ENCODE measurements around the gene PHF20.

The PHF20 gene

DNA sequence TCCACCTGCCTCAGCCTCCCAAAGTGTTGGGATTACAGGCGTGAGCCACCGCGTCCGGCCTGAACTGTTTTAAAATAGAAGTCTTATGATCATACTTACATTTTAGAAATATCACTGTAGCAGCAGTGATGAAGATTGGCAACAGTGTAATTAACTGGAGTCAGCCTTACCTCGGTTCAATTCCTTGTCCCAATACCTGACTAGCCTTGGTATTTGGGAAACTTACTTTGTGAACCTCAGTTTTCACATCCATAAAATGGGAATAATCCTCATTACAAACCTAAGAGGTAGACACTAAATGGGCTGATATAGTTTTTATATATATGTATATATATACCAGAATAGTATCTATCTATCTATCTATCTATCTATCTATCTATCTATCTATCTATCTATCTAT is 19.3 kb downstream of the PHF20 start:
- no peak overlapping the region for H3K4me3 ChIP-seq (replicated peaks in 1 of 2; ENCODE audit: low read depth in 2 of 2, low read length in 2 of 2)
- TF ChIP-seq, protein P1, sequence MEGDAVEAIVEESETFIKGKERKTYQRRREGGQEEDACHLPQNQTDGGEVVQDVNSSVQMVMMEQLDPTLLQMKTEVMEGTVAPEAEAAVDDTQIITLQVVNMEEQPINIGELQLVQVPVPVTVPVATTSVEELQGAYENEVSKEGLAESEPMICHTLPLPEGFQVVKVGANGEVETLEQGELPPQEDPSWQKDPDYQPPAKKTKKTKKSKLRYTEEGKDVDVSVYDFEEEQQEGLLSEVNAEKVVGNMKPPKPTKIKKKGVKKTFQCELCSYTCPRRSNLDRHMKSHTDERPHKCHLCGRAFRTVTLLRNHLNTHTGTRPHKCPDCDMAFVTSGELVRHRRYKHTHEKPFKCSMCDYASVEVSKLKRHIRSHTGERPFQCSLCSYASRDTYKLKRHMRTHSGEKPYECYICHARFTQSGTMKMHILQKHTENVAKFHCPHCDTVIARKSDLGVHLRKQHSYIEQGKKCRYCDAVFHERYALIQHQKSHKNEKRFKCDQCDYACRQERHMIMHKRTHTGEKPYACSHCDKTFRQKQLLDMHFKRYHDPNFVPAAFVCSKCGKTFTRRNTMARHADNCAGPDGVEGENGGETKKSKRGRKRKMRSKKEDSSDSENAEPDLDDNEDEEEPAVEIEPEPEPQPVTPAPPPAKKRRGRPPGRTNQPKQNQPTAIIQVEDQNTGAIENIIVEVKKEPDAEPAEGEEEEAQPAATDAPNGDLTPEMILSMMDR (IDR thresholded peaks at IDR 0.05; ENCODE audit: low read depth, low read length): no peak
- no peak for DNase-seq (ENCODE audit: low read depth in 2 of 2)

DNA sequence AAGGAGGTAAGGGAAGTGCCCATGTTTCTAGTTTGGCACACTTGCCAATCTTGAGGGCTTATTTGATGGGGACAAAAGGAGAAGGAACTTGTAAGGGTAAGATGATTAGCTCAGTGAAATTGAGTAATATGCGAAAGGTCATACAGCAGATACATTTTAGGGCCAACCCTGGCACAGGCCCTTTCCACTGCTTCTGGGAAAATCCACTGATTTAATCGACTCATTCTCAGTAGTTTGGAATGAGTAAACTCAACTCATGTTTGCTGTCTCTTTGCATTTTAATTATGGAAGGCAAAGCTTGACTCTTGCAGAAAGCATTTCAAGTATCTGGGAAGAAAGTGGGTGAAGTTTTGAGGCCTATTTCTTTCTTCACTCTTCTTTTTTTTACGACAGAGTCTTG is 20.0 kb downstream of the PHF20 start:
- TF ChIP-seq, protein P1 (IDR thresholded peaks at IDR 0.05; ENCODE audit: low read depth, low read length): no peak
- H3K4me3 ChIP-seq (replicated peaks in 1 of 2; ENCODE audit: low read depth in 2 of 2, low read length in 2 of 2): no peak overlapping the region
- DNase-seq (ENCODE audit: low read depth in 2 of 2): peak; percentile 67 to 70

DNA sequence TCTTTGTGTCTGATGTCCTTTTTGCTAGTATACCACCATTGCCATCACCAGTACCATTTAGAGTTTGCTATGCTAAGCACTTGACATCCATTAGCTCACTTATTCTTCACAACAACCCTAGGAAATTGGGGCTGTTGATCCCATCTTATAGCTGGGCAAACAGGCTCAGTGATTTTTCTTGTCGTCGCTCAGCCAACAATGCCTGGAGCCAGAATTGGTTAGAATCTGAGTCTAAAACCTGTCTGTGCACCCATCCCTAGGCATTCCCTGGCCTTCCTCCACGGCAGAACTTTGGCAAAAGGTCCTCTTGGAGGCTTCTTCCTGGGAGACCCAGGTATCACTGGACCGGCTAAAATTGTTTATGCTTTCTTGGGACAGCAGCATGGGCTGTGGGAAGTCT is 20.9 kb downstream of the PHF20 start:
- no peak for DNase-seq (ENCODE audit: low read depth in 2 of 2)
- no peak overlapping the region for H3K4me3 ChIP-seq (replicated peaks in 1 of 2; ENCODE audit: low read depth in 2 of 2, low read length in 2 of 2)
- TF ChIP-seq, protein P1 (IDR thresholded peaks at IDR 0.05; ENCODE audit: low read depth, low read length): no peak

DNA sequence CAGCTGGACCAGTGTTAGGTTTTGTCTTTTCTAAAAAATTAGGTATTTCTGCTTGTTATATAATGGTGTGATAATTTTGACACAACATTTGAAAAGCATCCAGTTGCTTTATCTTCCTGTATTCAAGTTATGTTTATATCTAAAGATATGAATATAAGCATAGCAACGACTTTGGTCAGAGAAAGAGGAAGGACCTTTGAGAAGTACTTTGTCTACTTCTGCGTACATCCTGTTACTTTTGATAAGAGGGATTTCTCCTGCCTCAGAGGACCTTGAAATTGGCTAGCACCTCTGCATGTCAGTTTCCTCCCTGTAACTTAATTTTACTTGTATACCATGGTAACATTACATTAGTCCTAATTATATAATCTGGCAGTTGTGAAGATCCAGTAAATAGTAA is 24.8 kb downstream of the PHF20 start:
- TF ChIP-seq, protein P1 (IDR thresholded peaks at IDR 0.05; ENCODE audit: low read depth, low read length): no peak
- H3K4me3 ChIP-seq (replicated peaks in 1 of 2; ENCODE audit: low read depth in 2 of 2, low read length in 2 of 2): no peak overlapping the region
- peak in 1 of 2 donors; percentile 78 for DNase-seq (ENCODE audit: low read depth in 2 of 2)

DNA sequence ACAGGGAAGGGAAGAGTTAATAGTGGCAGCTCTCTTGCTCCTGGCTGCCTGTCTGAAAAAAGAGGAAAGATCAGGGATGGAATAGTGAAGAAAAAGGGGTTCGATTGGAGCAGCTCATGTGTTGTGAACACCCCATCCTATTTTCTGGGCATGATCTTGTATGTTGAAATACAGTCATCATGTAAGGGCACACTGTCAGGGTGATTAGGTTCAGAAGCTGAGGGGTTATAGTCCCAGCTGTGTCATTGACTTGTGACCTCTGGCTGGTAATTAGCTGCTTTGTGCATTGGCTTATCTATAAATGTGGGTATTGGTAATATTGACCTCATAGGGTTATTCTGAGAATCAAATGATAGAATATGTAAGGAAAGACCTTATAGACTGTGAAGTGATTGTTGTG is 30.1 kb downstream of the PHF20 start:
- no peak for DNase-seq (ENCODE audit: low read depth in 2 of 2)
- H3K4me3 ChIP-seq (replicated peaks in 1 of 2; ENCODE audit: low read depth in 2 of 2, low read length in 2 of 2): no peak overlapping the region
- TF ChIP-seq, protein P1 (IDR thresholded peaks at IDR 0.05; ENCODE audit: low read depth, low read length): no peak

DNA sequence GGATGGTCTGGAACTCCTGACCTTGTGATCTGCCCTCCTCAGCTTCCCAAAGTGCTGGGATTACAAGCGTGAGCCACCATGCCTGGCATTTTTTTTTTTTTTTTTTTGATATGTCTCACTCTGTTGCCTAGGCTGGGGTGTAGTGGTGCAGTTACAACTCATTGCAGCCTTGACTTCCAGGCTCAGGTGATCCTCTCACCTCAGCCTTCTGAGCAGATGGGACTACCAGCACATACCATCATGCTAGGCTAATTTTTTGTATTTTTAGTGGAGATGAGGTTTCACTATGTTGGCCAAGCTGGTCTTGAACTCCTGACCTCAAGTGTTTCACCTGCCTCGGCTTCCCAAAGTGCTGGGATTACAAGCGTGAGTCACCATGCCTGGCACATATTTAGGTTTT is 34.3 kb downstream of the PHF20 start:
- TF ChIP-seq, protein P1 (IDR thresholded peaks at IDR 0.05; ENCODE audit: low read depth, low read length): no peak
- H3K4me3 ChIP-seq (replicated peaks in 1 of 2; ENCODE audit: low read depth in 2 of 2, low read length in 2 of 2): no peak overlapping the region
- DNase-seq (ENCODE audit: low read depth in 2 of 2): no peak

DNA sequence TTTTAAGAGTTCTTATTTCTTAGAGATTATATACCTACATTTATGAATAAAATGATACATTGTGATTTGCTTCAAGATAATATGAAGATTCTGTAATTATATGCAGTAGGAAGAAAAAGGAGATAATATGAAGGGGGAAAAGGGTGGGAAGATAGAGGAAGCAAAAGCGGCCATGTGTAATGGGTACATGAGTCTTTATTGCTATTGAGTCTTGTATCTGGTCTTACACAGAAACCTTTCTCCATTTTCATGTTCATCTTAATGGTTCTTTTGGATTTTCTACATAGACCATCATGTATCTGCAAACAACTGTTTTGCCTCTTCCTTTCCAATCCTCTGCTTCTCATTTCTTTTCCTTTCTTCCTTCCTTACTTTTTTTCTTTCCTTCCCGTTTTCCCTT is 36.1 kb downstream of the PHF20 start:
- TF ChIP-seq, protein P1 (IDR thresholded peaks at IDR 0.05; ENCODE audit: low read depth, low read length): no peak
- no peak for DNase-seq (ENCODE audit: low read depth in 2 of 2)
- no peak overlapping the region for H3K4me3 ChIP-seq (replicated peaks in 1 of 2; ENCODE audit: low read depth in 2 of 2, low read length in 2 of 2)
